MG63 (cell line): Measurements from ENCODE around the gene TAT. TPM values are rescaled to one million over a fixed set of nuclear protein-coding genes. Genes with fewer than 3 reads are reported as not detected.
A peak's percentile ranks its signal among the peaks of the same experiment; 100 is the strongest.
"Not testable (repeated sequence)": the region's sequence is repeated elsewhere in the genome, so short reads cannot be mapped to it uniquely, and the experiment has no call there.

Experiments used
- DNase-seq: peaks from one replicate; pipeline ENCODE4 v3.0.0-alpha.2; 2020
- H3K27me3 ChIP-seq: fragments of 250-450 bp; sonication (Bioruptor Pico); 2 replicates; pipeline ENCODE4 v1.5.1; 2020; ENCODE audit warnings: mild to moderate bottlenecking, moderate library complexity
- H3K36me3 ChIP-seq: fragments of 250-450 bp; sonication (Bioruptor Pico); 2 replicates; pipeline ENCODE4 v1.5.1; 2020; ENCODE audit warnings: mild to moderate bottlenecking, moderate library complexity
- H3K4me3 ChIP-seq: fragments of 250-450 bp; sonication (Bioruptor Pico); 2 replicates; pipeline ENCODE4 v1.5.1; 2020; ENCODE audit warnings: mild to moderate bottlenecking, moderate library complexity
- H3K9me3 ChIP-seq: fragments of 250-450 bp; sonication (Bioruptor Pico); 2 replicates; pipeline ENCODE4 v1.5.1; 2020; ENCODE audit warnings: mild to moderate bottlenecking, moderate library complexity
- total RNA-seq: library from RNA; depleted of rRNA; stranded (reverse); fragments of >200 nt; shearing (Covaris generic); gene quantifications from 2 replicates; pipeline ENCODE4 v1.2.3, GENCODE V29; 2014; ENCODE audit warnings: low replicate concordance

Gene TAT
- total RNA-seq, 1 experiment from 2014 or later = not detected

- not testable (repeated sequence) for H3K36me3 ChIP-seq, H3K4me3 ChIP-seq, DNase-seq, H3K27me3 ChIP-seq, H3K9me3 ChIP-seq
Measured at GRCh38 chr16:71561886-71562285, 15.0 kb downstream of the TAT start.

- no peak for DNase-seq
- no peaks in the 10 kb centered on the region for H3K36me3 ChIP-seq
- H3K4me3 ChIP-seq = no peak overlapping the region
- H3K9me3 ChIP-seq = no peaks in the 10 kb centered on the region
- H3K27me3 ChIP-seq = no peaks in the 10 kb centered on the region
Measured at GRCh38 chr16:71559855-71560254, 17.0 kb downstream of the TAT start.

GRCh38 chr16:71557954-71558582 lies 18.8 kb downstream of the TAT start:
- no peak for DNase-seq
- Histone ChIP-seq H3K4me3 (no peak overlapping the region), H3K9me3 (no peaks in the 10 kb centered on the region), H3K27me3 (no peaks in the 10 kb centered on the region), H3K36me3 (no peaks in the 10 kb centered on the region)

GRCh38 chr16:71557299-71557698 lies 19.6 kb downstream of the TAT start:
- no peaks in the 10 kb centered on the region for H3K27me3 ChIP-seq
- no peak for DNase-seq
- no peaks in the 10 kb centered on the region for H3K9me3 ChIP-seq
- H3K36me3 ChIP-seq = no peaks in the 10 kb centered on the region
- no peak overlapping the region for H3K4me3 ChIP-seq

- H3K4me3 ChIP-seq = no peak overlapping the region
- H3K9me3 ChIP-seq = no peaks in the 10 kb centered on the region
- no peaks in the 10 kb centered on the region for H3K36me3 ChIP-seq
- H3K27me3 ChIP-seq = no peaks in the 10 kb centered on the region
- DNase-seq = no peak
Measured at GRCh38 chr16:71555230-71555891, 21.5 kb downstream of the TAT start.

- Histone ChIP-seq H3K36me3 (no peaks in the 10 kb centered on the region), H3K9me3 (no peaks in the 10 kb centered on the region), H3K27me3 (no peaks in the 10 kb centered on the region), H3K4me3 (no peak overlapping the region)
- DNase-seq = no peak
Measured at GRCh38 chr16:71552698-71553503, 24.0 kb downstream of the TAT start.

- no peak for DNase-seq
- Histone ChIP-seq H3K4me3 (no peak overlapping the region), H3K27me3 (no peaks in the 10 kb centered on the region), H3K36me3 (no peaks in the 10 kb centered on the region), H3K9me3 (no peaks in the 10 kb centered on the region)
Measured at GRCh38 chr16:71547168-71547567, 29.7 kb downstream of the TAT start.

GRCh38 chr16:71542377-71542776 lies 34.5 kb downstream of the TAT start:
- no peaks in the 10 kb centered on the region for H3K36me3 ChIP-seq
- peaks cover 2% of the 10 kb centered on the region; the same call in 1 of the 2 replicates for H3K27me3 ChIP-seq
- peak; percentile 44 for DNase-seq
- no peaks in the 10 kb centered on the region for H3K9me3 ChIP-seq
- no peak overlapping the region for H3K4me3 ChIP-seq

GRCh38 chr16:71537643-71538042 lies 39.2 kb downstream of the TAT start:
- DNase-seq = no peak
- Histone ChIP-seq H3K27me3 (peaks cover 2% of the 10 kb centered on the region; the same call in 1 of the 2 replicates), H3K36me3 (no peaks in the 10 kb centered on the region), H3K9me3 (no peaks in the 10 kb centered on the region), H3K4me3 (no peak overlapping the region)

GRCh38 chr16:71536752-71537499 lies 40.0 kb downstream of the TAT start:
- Histone ChIP-seq H3K4me3 (no peak overlapping the region), H3K9me3 (no peaks in the 10 kb centered on the region), H3K36me3 (no peaks in the 10 kb centered on the region), H3K27me3 (peaks cover 2% of the 10 kb centered on the region; the same call in 1 of the 2 replicates)
- DNase-seq = no peak

GRCh38 chr16:71532366-71532765 lies 44.5 kb downstream of the TAT start:
- H3K9me3 ChIP-seq = no peaks in the 10 kb centered on the region
- H3K36me3 ChIP-seq = no peaks in the 10 kb centered on the region
- H3K4me3 ChIP-seq = no peak overlapping the region
- no peaks in the 10 kb centered on the region for H3K27me3 ChIP-seq
- no peak for DNase-seq

- no peak for DNase-seq
- H3K27me3 ChIP-seq = no peaks in the 10 kb centered on the region
- H3K9me3 ChIP-seq = no peaks in the 10 kb centered on the region
- H3K4me3 ChIP-seq = no peak overlapping the region
- H3K36me3 ChIP-seq = no peaks in the 10 kb centered on the region
Measured at GRCh38 chr16:71528863-71529262, 48.0 kb downstream of the TAT start.

- no peak for DNase-seq
- Histone ChIP-seq H3K9me3 (no peaks in the 10 kb centered on the region), H3K4me3 (no peak overlapping the region), H3K27me3 (no peaks in the 10 kb centered on the region), H3K36me3 (no peaks in the 10 kb centered on the region)
Measured at GRCh38 chr16:71528257-71528656, 48.6 kb downstream of the TAT start.

- peak; percentile 65 for DNase-seq
- Histone ChIP-seq H3K9me3 (no peaks in the 10 kb centered on the region), H3K36me3 (no peaks in the 10 kb centered on the region), H3K27me3 (no peaks in the 10 kb centered on the region), H3K4me3 (no peak within 1 kb of the TSS)
Measured at GRCh38 chr16:71526111-71526631, 50.7 kb downstream of the TAT start, which contains the start of gene CHST4. Gene CHST4 (plus strand): TSS chr16:71526426. CDS start chr16:71536678, 10,252 bp downstream.

- Histone ChIP-seq H3K27me3 (no peaks in the 10 kb centered on the region), H3K4me3 (no peak overlapping the region), H3K9me3 (no peaks in the 10 kb centered on the region), H3K36me3 (no peaks in the 10 kb centered on the region)
- peak; percentile 54 for DNase-seq
Measured at GRCh38 chr16:71524566-71525553, 52.0 kb downstream of the TAT start.
